Astrocyte (in vitro differentiated cells and primary cell): Measurements from ENCODE around the gene HGFAC.

Experiments used
- CTCF ChIP-seq: IDR thresholded peaks from 2 replicates; pipeline ENCODE4 v1.5.1; 2011; ENCODE audit warnings: low read depth, mild to moderate bottlenecking, inconsistent platforms, low read length, moderate library complexity; ENCODE audit not compliant: insufficient read depth
- EZH2 ChIP-seq: IDR thresholded peaks from 2 replicates; pipeline ENCODE4 v1.6.1; 2012; ENCODE audit warnings: mild to moderate bottlenecking, low read length, inconsistent platforms; ENCODE audit not compliant: insufficient read depth

DNA sequence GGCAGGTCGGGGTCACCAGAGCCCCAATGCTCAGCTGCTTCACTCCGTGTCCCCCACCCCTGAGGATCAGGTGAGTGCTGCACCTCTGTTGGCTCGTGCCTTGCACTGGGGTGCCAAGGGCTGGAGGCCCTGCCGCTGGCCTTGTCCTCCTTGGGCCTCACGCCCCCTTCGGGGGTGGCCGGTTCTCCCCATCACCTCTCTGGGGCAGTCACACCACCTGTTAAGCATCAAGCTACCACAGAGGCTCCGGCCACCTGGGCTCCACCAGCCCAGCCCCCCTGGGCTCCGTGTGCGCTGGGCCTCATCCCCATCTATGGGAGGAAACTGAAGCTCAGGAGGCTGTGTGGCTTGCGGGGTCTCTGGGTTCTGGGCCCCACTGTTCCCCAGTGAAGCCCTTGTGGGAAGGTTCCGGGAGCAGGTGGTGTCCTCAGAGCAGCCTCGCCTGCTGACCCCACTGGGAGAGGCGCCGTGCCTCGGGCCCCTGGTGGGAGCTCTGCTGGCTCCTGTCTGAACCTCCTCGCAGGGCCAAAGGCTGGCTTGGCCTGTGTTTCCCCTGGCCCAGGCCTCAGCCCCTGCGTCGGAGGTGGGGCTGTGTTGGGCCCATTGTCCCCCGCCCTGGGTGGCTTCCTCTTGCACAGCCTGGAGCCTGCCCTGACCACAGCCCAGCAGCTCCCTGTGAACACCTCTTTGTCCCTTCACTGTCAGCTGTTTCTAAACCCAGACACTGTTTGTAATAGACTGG is 52.1 kb downstream of the HGFAC start:
- TF ChIP-seq CTCF (no peak), EZH2 (no peak)
